ENCODE measurements around the gene CSTA. TPM values are rescaled to one million over a fixed set of nuclear protein-coding genes. Genes with fewer than 3 reads are reported as not detected.

CSTA gene
- total and polyA plus RNA-seq, 2 of the 13 experiments (the other 11 are each of a cell fraction or from before 2014, with no cell fraction given), result 3.9 to 11.0 TPM

- Histone ChIP-seq H3K4me1 (ENCODE audit: insufficient read depth, low read length) (peaks cover 18% of the 10 kb centered on the region), H3K4me2 (ENCODE audit: low read depth, low read length) (no peak overlapping the region), H3K4me3 (replicated peaks in 1 of 3; ENCODE audit: insufficient read depth in 1 of 3, low read depth in 2 of 3, low read length in 3 of 3) (no peak overlapping the region), H3K36me3 (replicated peaks in 1 of 2; ENCODE audit: control insufficient read depth in 1 of 2, insufficient read depth in 2 of 2, low read length in 2 of 2) (no peaks in the 10 kb centered on the region), H3K27ac (ENCODE audit: extremely low read length, insufficient read depth, low read length) (no peak overlapping the region), H4K20me1 (ENCODE audit: insufficient read depth, low read length) (no peaks in the 10 kb centered on the region), H3K9ac (ENCODE audit: insufficient read depth, low read depth, low read length) (no peak overlapping the region), H3K79me2 (ENCODE audit: insufficient read depth, low read length) (no peaks in the 10 kb centered on the region), H2AFZ (ENCODE audit: low read length) (no peak overlapping the region), H3K27me3 (ENCODE audit: control insufficient read depth in 1 of 2, insufficient read depth in 2 of 2, low read length in 2 of 2) (peaks cover 0 to 6% of the 10 kb centered on the region in 2 experiments; a peak in 1 of 5 replicates), H3K9me3 (ENCODE audit: low read length) (peaks cover 7% of the 10 kb centered on the region; the same call in 1 of the 2 replicates)
- no TSS peak for BruUV-seq (replicated peaks)
- POLR2A ChIA-PET, result no interaction called here
- CTCF ChIA-PET (ENCODE audit: low intra/inter-chr PET ratio, low total read pairs), result no interaction called here
- intact Hi-C loops (cut with micrococcal nuclease; ENCODE audit: unreplicated experiment), result no loop called here
- TF ChIP-seq ZFP36L1 (CRISPR knock-in tag; IDR thresholded peaks at IDR 0.05) (no peak), ZNF121 (CRISPR knock-in tag; IDR thresholded peaks at IDR 0.05) (peak; percentile 61; the same call in 1 of the 2 replicates), ZNF770 (CRISPR knock-in tag; IDR thresholded peaks at IDR 0.05) (peak; percentile 61; the same call in 1 of the 2 replicates)
- TF ChIP-seq, protein P1, sequence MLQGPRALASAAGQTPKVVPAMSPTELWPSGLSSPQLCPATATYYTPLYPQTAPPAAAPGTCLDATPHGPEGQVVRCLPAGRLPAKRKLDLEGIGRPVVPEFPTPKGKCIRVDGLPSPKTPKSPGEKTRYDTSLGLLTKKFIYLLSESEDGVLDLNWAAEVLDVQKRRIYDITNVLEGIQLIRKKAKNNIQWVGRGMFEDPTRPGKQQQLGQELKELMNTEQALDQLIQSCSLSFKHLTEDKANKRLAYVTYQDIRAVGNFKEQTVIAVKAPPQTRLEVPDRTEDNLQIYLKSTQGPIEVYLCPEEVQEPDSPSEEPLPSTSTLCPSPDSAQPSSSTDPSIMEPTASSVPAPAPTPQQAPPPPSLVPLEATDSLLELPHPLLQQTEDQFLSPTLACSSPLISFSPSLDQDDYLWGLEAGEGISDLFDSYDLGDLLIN (CRISPR knock-in tag; IDR thresholded peaks at IDR 0.05; ENCODE audit: borderline replicate concordance), result no peak
- ATAC-seq (no peak), FAIRE-seq (no peak), DNase-seq (ENCODE audit: low spot score) (no peak)
- in situ Hi-C loops (cut with HindIII; ENCODE audit: extremely low pct_ligation_motif_present, low pct_unique_long_range_greater_than_20kb), result no loop called here
- 17% methylated on average over 5 of the region's 5 CpGs for WGBS (ENCODE audit: low lambda C conversion rate)
Measured at GRCh38 chr3:122316368-122316767, 8.7 kb upstream of the CSTA start.

GRCh38 chr3:122318620-122319019 lies 6.4 kb upstream of the CSTA start:
- Histone ChIP-seq H3K79me2 (ENCODE audit: insufficient read depth, low read length) (no peaks in the 10 kb centered on the region), H3K9me3 (ENCODE audit: low read length) (peaks cover 7% of the 10 kb centered on the region; the same call in 1 of the 2 replicates), H3K4me3 (replicated peaks in 1 of 3; ENCODE audit: insufficient read depth in 1 of 3, low read depth in 2 of 3, low read length in 3 of 3) (no peak overlapping the region), H3K27me3 (ENCODE audit: control insufficient read depth in 1 of 2, insufficient read depth in 2 of 2, low read length in 2 of 2) (peaks cover 0 to 6% of the 10 kb centered on the region in 2 experiments; a peak in 1 of 5 replicates), H3K36me3 (replicated peaks in 1 of 2; ENCODE audit: control insufficient read depth in 1 of 2, insufficient read depth in 2 of 2, low read length in 2 of 2) (no peaks in the 10 kb centered on the region), H3K27ac (ENCODE audit: extremely low read length, insufficient read depth, low read length) (no peak overlapping the region), H3K4me2 (ENCODE audit: low read depth, low read length) (no peak overlapping the region), H4K20me1 (ENCODE audit: insufficient read depth, low read length) (no peaks in the 10 kb centered on the region), H3K9ac (ENCODE audit: insufficient read depth, low read depth, low read length) (no peak overlapping the region), H2AFZ (ENCODE audit: low read length) (no peak overlapping the region), H3K4me1 (ENCODE audit: insufficient read depth, low read length) (no peaks in the 10 kb centered on the region)
- in situ Hi-C loops (cut with HindIII; ENCODE audit: extremely low pct_ligation_motif_present, low pct_unique_long_range_greater_than_20kb), result no loop called here
- ChIA-PET POLR2A (no interaction called here), CTCF (ENCODE audit: low intra/inter-chr PET ratio, low total read pairs) (no interaction called here)
- no peak for FAIRE-seq
- no peak for DNase-seq (ENCODE audit: low spot score)
- 33% methylated on average over 2 of the region's 2 CpGs for WGBS (ENCODE audit: low lambda C conversion rate)
- ATAC-seq, result no peak
- BruUV-seq (replicated peaks), result no TSS peak
- intact Hi-C loops (cut with micrococcal nuclease; ENCODE audit: unreplicated experiment), result no loop called here
- TF ChIP-seq ZFP36L1 (CRISPR knock-in tag; IDR thresholded peaks at IDR 0.05) (no peak), ZNF383 (CRISPR knock-in tag; IDR thresholded peaks at IDR 0.05; ENCODE audit: borderline replicate concordance) (no peak), TCF7 (IDR thresholded peaks at IDR 0.05; ENCODE audit: low read depth) (no peak), FOXJ3 (CRISPR knock-in tag; IDR thresholded peaks at IDR 0.05; ENCODE audit: borderline replicate concordance) (no peak), NBN (conservative IDR thresholded peaks at IDR 0.05) (no peak), ZNF616 (CRISPR knock-in tag; IDR thresholded peaks at IDR 0.05; ENCODE audit: low read depth) (no peak), MLX (CRISPR knock-in tag; IDR thresholded peaks at IDR 0.05) (no peak), ZFP41 (CRISPR knock-in tag; IDR thresholded peaks at IDR 0.05; ENCODE audit: borderline replicate concordance) (no peak)
- TF ChIP-seq, protein P2, sequence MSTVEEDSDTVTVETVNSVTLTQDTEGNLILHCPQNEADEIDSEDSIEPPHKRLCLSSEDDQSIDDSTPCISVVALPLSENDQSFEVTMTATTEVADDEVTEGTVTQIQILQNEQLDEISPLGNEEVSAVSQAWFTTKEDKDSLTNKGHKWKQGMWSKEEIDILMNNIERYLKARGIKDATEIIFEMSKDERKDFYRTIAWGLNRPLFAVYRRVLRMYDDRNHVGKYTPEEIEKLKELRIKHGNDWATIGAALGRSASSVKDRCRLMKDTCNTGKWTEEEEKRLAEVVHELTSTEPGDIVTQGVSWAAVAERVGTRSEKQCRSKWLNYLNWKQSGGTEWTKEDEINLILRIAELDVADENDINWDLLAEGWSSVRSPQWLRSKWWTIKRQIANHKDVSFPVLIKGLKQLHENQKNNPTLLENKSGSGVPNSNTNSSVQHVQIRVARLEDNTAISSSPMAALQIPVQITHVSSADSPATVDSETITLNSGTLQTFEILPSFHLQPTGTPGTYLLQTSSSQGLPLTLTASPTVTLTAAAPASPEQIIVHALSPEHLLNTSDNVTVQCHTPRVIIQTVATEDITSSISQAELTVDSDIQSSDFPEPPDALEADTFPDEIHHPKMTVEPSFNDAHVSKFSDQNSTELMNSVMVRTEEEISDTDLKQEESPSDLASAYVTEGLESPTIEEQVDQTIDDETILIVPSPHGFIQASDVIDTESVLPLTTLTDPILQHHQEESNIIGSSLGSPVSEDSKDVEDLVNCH (CRISPR knock-in tag; IDR thresholded peaks at IDR 0.05), result no peak

All from HepG2 (cell line).